Smooth muscle cell (in vitro differentiated cells): ENCODE measurements around the gene SF3A1. TPM values are rescaled to one million over a fixed set of nuclear protein-coding genes. Genes with fewer than 3 reads are reported as not detected.

ENCODE experiments used
- DNase-seq: peaks from one replicate; lab custom pipeline; 2025; ENCODE audit not compliant: unreplicated experiment; lab: John Stamatoyannopoulos, UW
- H2AFZ ChIP-seq: fragments of 200-600 bp; sonication (generic); 2 replicates; pipeline ENCODE4 v1.6.0; 2016; ENCODE audit warnings: antibody characterized with exemption, low read depth, mild to moderate bottlenecking
- H3F3A ChIP-seq: fragments of 200-600 bp; sonication (generic); 2 replicates; pipeline ENCODE4 v1.6.0; 2017; ENCODE audit warnings: antibody characterized with exemption, low read depth
- H3K27ac ChIP-seq: fragments of 200-600 bp; sonication (generic); 2 replicates; pipeline ENCODE4 v1.5.1; 2016; ENCODE audit warnings: low read depth, mild to moderate bottlenecking
- H3K27me3 ChIP-seq: fragments of 200-600 bp; sonication (generic); 2 replicates; pipeline ENCODE4 v1.6.1; 2016; ENCODE audit warnings: low read depth, mild to moderate bottlenecking
- H3K36me3 ChIP-seq: fragments of 200-600 bp; sonication (generic); 2 replicates; pipeline ENCODE4 v1.5.1; 2016; ENCODE audit warnings: low read depth
- H3K4me1 ChIP-seq: fragments of 200-600 bp; sonication (generic); 2 replicates; pipeline ENCODE4 v1.5.1; 2016; ENCODE audit warnings: low read depth
- H3K4me2 ChIP-seq: fragments of 200-600 bp; sonication (generic); 2 replicates; pipeline ENCODE4 v1.6.0; 2016; ENCODE audit warnings: mild to moderate bottlenecking
- H3K4me3 ChIP-seq: fragments of 200-600 bp; sonication (generic); 2 replicates; pipeline ENCODE4 v1.5.1; 2016; ENCODE audit warnings: mild to moderate bottlenecking
- H3K79me2 ChIP-seq: fragments of 200-600 bp; sonication (generic); 2 replicates; pipeline ENCODE4 v1.6.0; 2016; ENCODE audit warnings: low read depth, mild to moderate bottlenecking
- H3K9ac ChIP-seq: fragments of 200-600 bp; sonication (generic); 2 replicates; pipeline ENCODE4 v1.6.0; 2016; ENCODE audit warnings: low read depth
- H3K9me3 ChIP-seq: fragments of 200-600 bp; sonication (generic); replicated peaks from 2 replicates; pipeline ENCODE4 v1.5.1; 2016; ENCODE audit warnings: low read depth
- H4K20me1 ChIP-seq: fragments of 200-600 bp; sonication (generic); 2 replicates; pipeline ENCODE4 v1.6.0; 2016; ENCODE audit warnings: low read depth
- CTCF ChIP-seq: fragments of 200-600 bp; sonication (generic); IDR thresholded peaks from 2 replicates; pipeline ENCODE4 v1.5.1; 2017; ENCODE audit warnings: borderline replicate concordance, mild to moderate bottlenecking, antibody characterized with exemption; ENCODE audit not compliant: insufficient read depth, poor library complexity, severe bottlenecking
- WGBS: methylation state at CpG from one replicate; pipeline ENCODE4 v1.1.7; 2016; ENCODE audit warnings: low lambda C conversion rate; 5-methylcytosine and 5-hydroxymethylcytosine counted together
- polyA plus RNA-seq: library from polyadenylated mRNA; unstranded; fragments of >200 nt; fragmentation: Nextera tagmentation; extraction: Ambion mirVana; gene quantifications from 2 replicates; pipeline ENCODE4 v1.2.1, GENCODE V29; 2016
- total RNA-seq: library from RNA; depleted of rRNA; stranded (reverse); fragments of >200 nt; gene quantifications from 2 replicates; pipeline ENCODE4 v1.2.3, GENCODE V29; 2014

The SF3A1 gene
- total and polyA plus RNA-seq, 2 experiments from 2014 or later = 55.0 to 86.7 TPM

DNA sequence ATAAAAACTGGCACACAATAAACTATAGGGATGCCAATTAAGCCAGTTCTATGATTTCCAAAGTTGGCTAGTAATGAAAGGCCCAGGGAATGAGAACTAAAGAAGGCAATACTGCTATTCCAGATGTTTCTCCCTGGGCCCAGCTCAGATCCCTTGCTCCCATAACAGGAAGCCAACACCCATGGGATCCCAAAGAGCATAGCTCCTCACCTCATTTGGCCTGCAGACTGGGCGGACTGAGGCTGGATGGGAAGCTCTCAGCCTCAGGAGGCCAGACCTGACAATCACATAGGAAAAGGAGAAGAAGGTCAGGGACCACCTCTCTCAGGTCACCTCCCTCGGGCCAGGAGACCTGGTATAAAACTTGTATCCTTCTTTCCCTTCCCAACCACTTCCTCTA, 35.2 kb downstream of the SF3A1 start:
- no peak for TF ChIP-seq CTCF
- Histone ChIP-seq H3K4me2 (no peak overlapping the region), H3K9me3 (no peaks in the 10 kb centered on the region), H2AFZ (no peak overlapping the region), H3K36me3 (no peaks in the 10 kb centered on the region), H3K4me3 (no peak overlapping the region), H3K79me2 (peaks cover 96% of the 10 kb centered on the region), H3F3A (peaks cover 12% of the 10 kb centered on the region), H3K4me1 (peaks cover 12% of the 10 kb centered on the region), H3K9ac (no peak overlapping the region), H3K27ac (peak overlapping the region; percentile 11), H4K20me1 (peaks cover 95% of the 10 kb centered on the region), H3K27me3 (no peaks in the 10 kb centered on the region)
- WGBS = 94% methylated on average over 2 of the region's 2 CpGs
- no peak for DNase-seq

GRCh38 chr22:30320021-30320556, 36.6 kb downstream of the SF3A1 start:
- TF ChIP-seq CTCF = no peak
- WGBS = 95% methylated on average over 3 of the region's 3 CpGs

DNA sequence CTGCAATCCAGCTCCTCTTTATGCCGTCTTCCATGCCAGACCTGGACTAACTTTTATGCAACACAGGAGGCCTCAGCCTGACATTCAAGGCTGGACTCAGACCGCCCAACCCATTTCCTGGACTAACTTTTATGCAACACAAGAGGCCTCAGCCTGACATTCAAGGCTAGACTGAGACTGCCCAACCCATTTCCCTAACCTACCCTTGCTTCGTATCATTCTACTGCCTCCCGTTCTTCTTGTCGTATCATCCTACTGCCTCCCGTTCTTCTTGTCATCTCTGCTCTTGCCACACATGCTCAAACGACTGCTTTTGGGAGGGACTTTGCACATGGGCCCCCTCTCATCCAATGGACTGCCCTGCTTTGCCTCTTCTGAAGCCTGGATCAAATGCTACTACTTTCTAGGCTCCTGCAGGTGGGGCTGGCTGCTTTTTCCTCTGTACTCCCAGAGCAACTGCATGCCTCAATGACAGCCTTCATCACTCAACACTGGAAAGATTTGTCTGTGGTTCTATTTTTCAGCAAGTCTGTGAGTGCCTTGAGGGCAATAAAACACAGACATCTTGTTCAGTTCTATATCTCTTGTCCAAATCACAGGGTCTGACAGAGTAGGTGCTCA, 37.8 kb downstream of the SF3A1 start:
- H2AFZ ChIP-seq = no peak overlapping the region
- no peak overlapping the region for H3K9ac ChIP-seq
- no peak overlapping the region for H3K4me2 ChIP-seq
- H3K4me3 ChIP-seq = no peak overlapping the region
- H4K20me1 ChIP-seq = peaks cover 100% of the 10 kb centered on the region
- H3K27ac ChIP-seq = peak overlapping the region; percentile 18
- no peaks in the 10 kb centered on the region for H3K36me3 ChIP-seq
- WGBS = 88% methylated on average over 7 of the region's 7 CpGs
- no peaks in the 10 kb centered on the region for H3K9me3 ChIP-seq
- H3K27me3 ChIP-seq = no peaks in the 10 kb centered on the region
- H3K79me2 ChIP-seq = peaks cover 98% of the 10 kb centered on the region
- TF ChIP-seq CTCF = no peak
- no peak for DNase-seq
- H3K4me1 ChIP-seq = no peaks in the 10 kb centered on the region
- H3F3A ChIP-seq = peaks cover 5% of the 10 kb centered on the region

More at GRCh38 chr22:30320021-30320556, 36.6 kb downstream of the SF3A1 start:
- H3K4me2 ChIP-seq = no peak overlapping the region
- H3K4me1 ChIP-seq = peaks cover 6% of the 10 kb centered on the region
- H3K27me3 ChIP-seq = no peaks in the 10 kb centered on the region
- H3K79me2 ChIP-seq = peaks cover 98% of the 10 kb centered on the region
- no peaks in the 10 kb centered on the region for H3K9me3 ChIP-seq
- no peak overlapping the region for H2AFZ ChIP-seq
- H4K20me1 ChIP-seq = peaks cover 99% of the 10 kb centered on the region
- H3K9ac ChIP-seq = no peak overlapping the region
- H3F3A ChIP-seq = peaks cover 5% of the 10 kb centered on the region
- no peaks in the 10 kb centered on the region for H3K36me3 ChIP-seq
- no peak for DNase-seq
- H3K27ac ChIP-seq = no peak overlapping the region
- H3K4me3 ChIP-seq = no peak overlapping the region

GRCh38 chr22:30317778-30318177, 38.9 kb downstream of the SF3A1 start:
- 100% methylated on average over 1 of the region's 1 CpG for WGBS
- Histone ChIP-seq H3K27ac (peak overlapping the region; percentile 64), H4K20me1 (peaks cover 99% of the 10 kb centered on the region), H3K9me3 (no peaks in the 10 kb centered on the region), H3K79me2 (peaks cover 95% of the 10 kb centered on the region), H3K4me3 (no peak overlapping the region), H3K27me3 (no peaks in the 10 kb centered on the region), H3K4me2 (peak overlapping the region; percentile 14), H3F3A (peaks cover 6% of the 10 kb centered on the region), H3K36me3 (no peaks in the 10 kb centered on the region), H3K9ac (no peak overlapping the region), H2AFZ (no peak overlapping the region), H3K4me1 (peaks cover under 1% of the 10 kb centered on the region)
- DNase-seq = no peak
- TF ChIP-seq CTCF = no peak
